HG03442 (cell line): ENCODE measurements around the gene SH3BP1.

Experiments
- ATAC-seq: cut with Tn5 transposase; IDR thresholded peaks from one replicate; pipeline ENCODE4 v1.9.1; 2021; ENCODE audit warnings: mild to moderate bottlenecking, moderate library complexity; ENCODE audit not compliant: unreplicated experiment

SH3BP1 gene

GRCh38 chr22:37632174-37633088 is 7.0 kb upstream of the SH3BP1 start:
- no peak for ATAC-seq

GRCh38 chr22:37633089-37633624 is 6.3 kb upstream of the SH3BP1 start:
- ATAC-seq: peak; percentile 50

GRCh38 chr22:37633625-37634416 is 5.6 kb upstream of the SH3BP1 start:
- peak; percentile 55 for ATAC-seq

- ATAC-seq: no peak
Measured at GRCh38 chr22:37634417-37634924, 5.0 kb upstream of the SH3BP1 start.

- ATAC-seq: no peak
Measured at GRCh38 chr22:37635157-37635556, 4.3 kb upstream of the SH3BP1 start.

GRCh38 chr22:37636186-37636948 is 3.1 kb upstream of the SH3BP1 start:
- ATAC-seq: no peak

GRCh38 chr22:37636949-37637273 is 2.6 kb upstream of the SH3BP1 start:
- no peak for ATAC-seq

- ATAC-seq: no peak
Measured at GRCh38 chr22:37638391-37639069, 939 bp upstream of the SH3BP1 start.

- no peak for ATAC-seq
Measured at GRCh38 chr22:37639771-37640590, 512 bp downstream of the SH3BP1 start.

GRCh38 chr22:37640591-37641560 is 1.4 kb downstream of the SH3BP1 start:
- no peak for ATAC-seq

GRCh38 chr22:37641561-37641949 is 2.1 kb downstream of the SH3BP1 start:
- ATAC-seq: no peak

- peak; percentile 40 for ATAC-seq
Measured at GRCh38 chr22:37643225-37643847, 3.9 kb downstream of the SH3BP1 start.

- ATAC-seq: no peak
Measured at GRCh38 chr22:37647317-37647716, 7.8 kb downstream of the SH3BP1 start.

GRCh38 chr22:37647928-37648327 is 8.5 kb downstream of the SH3BP1 start:
- no peak for ATAC-seq

- no peak for ATAC-seq
Measured at GRCh38 chr22:37650463-37651136, 11.1 kb downstream of the SH3BP1 start.

- ATAC-seq: no peak
Measured at GRCh38 chr22:37654563-37655251, 15.2 kb downstream of the SH3BP1 start.

- no peak for ATAC-seq
Measured at GRCh38 chr22:37655252-37655563, 15.7 kb downstream of the SH3BP1 start.
